ENCODE data around the gene TJAP1. TPM values are rescaled to one million over a fixed set of nuclear protein-coding genes. Genes with fewer than 3 reads are reported as not detected.

The TJAP1 gene
- total and polyA plus RNA-seq, 2 of the 8 experiments (the other 6 are each of a cell fraction or from before 2014, with no cell fraction given), result 30.7 to 40.4 TPM

DNA sequence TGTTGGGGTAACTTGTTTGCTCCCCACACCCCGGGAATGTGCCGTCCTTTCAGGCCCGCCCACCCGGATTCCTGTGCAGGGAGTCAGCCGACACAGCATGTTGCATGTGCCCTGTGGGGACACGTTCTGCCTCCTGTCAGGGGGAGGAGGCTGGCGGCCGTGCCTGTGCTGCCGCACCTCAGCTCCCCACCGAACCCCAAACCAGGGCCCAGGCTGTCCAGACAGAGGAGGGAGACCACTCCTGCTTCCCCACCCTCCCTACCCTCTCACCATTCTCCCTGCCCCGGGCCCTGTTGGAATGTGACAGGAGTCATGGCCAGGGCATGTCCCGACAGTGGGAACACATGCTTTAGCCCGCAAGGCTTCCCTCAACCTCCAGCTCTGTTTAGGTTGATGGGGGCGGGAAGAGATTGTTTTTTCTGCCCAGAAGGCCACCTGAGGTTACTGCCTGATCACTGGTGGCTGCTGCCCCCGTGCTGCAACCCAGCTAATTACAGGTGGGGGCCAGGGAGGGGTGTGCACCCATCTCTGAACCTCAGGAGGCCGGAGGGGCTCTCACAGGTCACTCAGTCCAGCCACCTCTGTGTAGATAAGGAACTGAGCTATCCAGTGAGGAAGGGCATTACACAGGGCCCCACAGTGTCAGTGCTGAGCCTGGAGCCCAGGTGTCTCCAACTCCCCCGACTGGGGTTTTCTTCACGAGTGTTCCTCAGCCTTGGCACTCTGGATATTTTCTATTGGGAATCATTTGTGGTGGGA, 19.2 kb downstream of the TJAP1 start:
- Histone ChIP-seq H2BK5ac (ENCODE audit: low read depth, low read length) (no peak overlapping the region; the same call in 1 of the 2 replicates), H3K18ac (ENCODE audit: extremely low read depth, low read length) (no peak overlapping the region), H2BK120ac (replicated peaks; ENCODE audit: low read depth, low read length) (no peak overlapping the region), H3K79me1 (ENCODE audit: low read depth, low read length) (peaks cover 19% of the 10 kb centered on the region; the same call in 1 of the 2 replicates), H3K56ac (replicated peaks; ENCODE audit: insufficient read length, low read depth, low read length) (no peak overlapping the region), H2BK12ac (ENCODE audit: low read depth, low read length) (no peak overlapping the region), H3K4ac (replicated peaks; ENCODE audit: insufficient read length, low read depth, low read length) (no peak overlapping the region), H2BK20ac (ENCODE audit: low read length) (no peak overlapping the region), H3K14ac (ENCODE audit: insufficient read length) (no peak overlapping the region), H3K4me3 (ENCODE audit: extremely low read depth in 1 of 4, insufficient read depth in 2 of 4, low read depth in 3 of 4, low read length in 4 of 4) (no peak overlapping the region), H3K23ac (ENCODE audit: insufficient read length) (no peak overlapping the region), H3K4me2 (ENCODE audit: insufficient read depth in 1 of 2, low read depth in 2 of 2, low read length in 2 of 2) (peak overlapping the region in 1 of 2 experiments; percentile 18; a peak in 1 of 4 replicates), H3K23me2 (ENCODE audit: low read depth, low read length) (no peaks in the 10 kb centered on the region), H4K5ac (ENCODE audit: insufficient read length, low read depth, low read length) (no peak overlapping the region), H4K8ac (ENCODE audit: extremely low read depth, insufficient read depth, low read length) (no peak overlapping the region), H3K4me1 (replicated peaks in 1 of 4; ENCODE audit: control insufficient read depth in 3 of 4, insufficient read depth in 4 of 4, low read length in 3 of 4) (peaks cover 7 to 19% (median 11%) of the 10 kb centered on the region in 4 experiments), H2AFZ (ENCODE audit: low read length) (no peak overlapping the region), H2BK15ac (ENCODE audit: low read length) (no peak overlapping the region), H3K27me3 (replicated peaks in 1 of 4; ENCODE audit: control insufficient read depth in 3 of 4, extremely low read depth in 1 of 4, insufficient read depth in 3 of 4, low read length in 3 of 4) (no peaks in the 10 kb centered on the region), H3K9me3 (ENCODE audit: insufficient read depth in 2 of 2, low read depth in 1 of 2, low read length in 1 of 2) (no peaks in the 10 kb centered on the region), H2AK5ac (ENCODE audit: low read depth, low read length) (no peak overlapping the region), H3K27ac (ENCODE audit: low read depth, low read length) (no peak overlapping the region), H3K79me2 (ENCODE audit: control insufficient read depth in 1 of 2, insufficient read depth in 2 of 2, low read length in 2 of 2) (peaks cover 4 to 41% of the 10 kb centered on the region in 2 experiments; a peak in 3 of 4 replicates), H3K36me3 (ENCODE audit: control insufficient read depth in 2 of 4, insufficient read depth in 4 of 4, low read length in 3 of 4) (peaks cover 11 to 31% (median 22%) of the 10 kb centered on the region in 4 experiments; a peak in 7 of 8 replicates), H3K9ac (replicated peaks in 1 of 4; ENCODE audit: extremely low read depth in 1 of 4, low read depth in 3 of 4, low read length in 3 of 4) (no peak overlapping the region), H4K20me1 (replicated peaks in 1 of 2; ENCODE audit: control insufficient read depth in 1 of 2, insufficient read depth in 2 of 2, low read length in 2 of 2) (peaks cover 10 to 24% of the 10 kb centered on the region in 2 experiments), H4K91ac (replicated peaks; ENCODE audit: insufficient read length, low read length) (no peak overlapping the region)
- ChIA-PET CTCF (ENCODE audit: partially characterized antibody) (interaction anchor here (0.6 to 32.9 kb wide), 25 partner anchors 4 to 1196 kb away, joined by 3 to 536 read pairs (median 5); partner anchors contain the start of genes DLK2, DNPH1, LRRC73 and TJAP1), POLR2A (ENCODE audit: partially characterized antibody) (interaction anchor here (0.7 to 5.6 kb wide), 12 partner anchors 9 to 53 kb away, joined by 3 to 27 read pairs (median 4); partner anchors contain the start of genes DLK2, LRRC73, POLR1C and TJAP1)
- DNase-seq (ENCODE audit: low read depth in 1 of 2, low spot score in 2 of 2) (peak in 1 of 2 experiments; percentile 72), FAIRE-seq (no peak)
- TF ChIP-seq SRF (IDR thresholded peaks at IDR 0.05; ENCODE audit: low read depth, low read length) (no peak), RAD21 (IDR thresholded peaks at IDR 0.05 in 1 of 2, conservative IDR thresholded peaks at IDR 0.05 in 1 of 2; ENCODE audit: low read depth in 2 of 2, low read length in 2 of 2) (peak; percentile 90 to 91), SIN3A (conservative IDR thresholded peaks at IDR 0.05 in 1 of 2, IDR thresholded peaks at IDR 0.05 in 1 of 2; ENCODE audit: low read depth in 1 of 2, low read length in 2 of 2) (peak in 1 of 2 experiments; percentile 72; a peak in 2 of 4 replicates), FOSL1 (IDR thresholded peaks at IDR 0.05; ENCODE audit: insufficient read depth, low read depth, low read length) (no peak), CREB1 (IDR thresholded peaks at IDR 0.05) (0 out of 2 replicates have a peak, but pooled peaks have one; percentile 16), CTCF (IDR thresholded peaks at IDR 0.05; ENCODE audit: control extremely low read depth in 1 of 3, insufficient read depth in 1 of 3, low read depth in 1 of 3, low read length in 3 of 3) (peak; percentile 71 to 88 (median 79)), E2F6 (IDR thresholded peaks at IDR 0.05) (peak; percentile 51; the same call in 1 of the 2 replicates)
- WGBS, 2 experiments (ENCODE audit: extremely low coverage in 1 of 2, insufficient coverage in 1 of 2, insufficient read length in 1 of 2, insufficient replicate concordance in 2 of 2, low coverage in 1 of 2, low lambda C conversion rate in 2 of 2, missing lambda C conversion rate in 1 of 2), result 66% methylated on average over 18 of the region's 18 CpGs; no CpG with 5 or more reads in 1 of the 2 experiments

Measured in H1 (cell line).